ENCODE results near the gene ALDH1L2. TPM values are rescaled to one million over a fixed set of nuclear protein-coding genes. Genes with fewer than 3 reads are reported as not detected.

The ALDH1L2 gene
- total RNA-seq, 1 experiment from 2014 or later, result 7.7 TPM

DNA sequence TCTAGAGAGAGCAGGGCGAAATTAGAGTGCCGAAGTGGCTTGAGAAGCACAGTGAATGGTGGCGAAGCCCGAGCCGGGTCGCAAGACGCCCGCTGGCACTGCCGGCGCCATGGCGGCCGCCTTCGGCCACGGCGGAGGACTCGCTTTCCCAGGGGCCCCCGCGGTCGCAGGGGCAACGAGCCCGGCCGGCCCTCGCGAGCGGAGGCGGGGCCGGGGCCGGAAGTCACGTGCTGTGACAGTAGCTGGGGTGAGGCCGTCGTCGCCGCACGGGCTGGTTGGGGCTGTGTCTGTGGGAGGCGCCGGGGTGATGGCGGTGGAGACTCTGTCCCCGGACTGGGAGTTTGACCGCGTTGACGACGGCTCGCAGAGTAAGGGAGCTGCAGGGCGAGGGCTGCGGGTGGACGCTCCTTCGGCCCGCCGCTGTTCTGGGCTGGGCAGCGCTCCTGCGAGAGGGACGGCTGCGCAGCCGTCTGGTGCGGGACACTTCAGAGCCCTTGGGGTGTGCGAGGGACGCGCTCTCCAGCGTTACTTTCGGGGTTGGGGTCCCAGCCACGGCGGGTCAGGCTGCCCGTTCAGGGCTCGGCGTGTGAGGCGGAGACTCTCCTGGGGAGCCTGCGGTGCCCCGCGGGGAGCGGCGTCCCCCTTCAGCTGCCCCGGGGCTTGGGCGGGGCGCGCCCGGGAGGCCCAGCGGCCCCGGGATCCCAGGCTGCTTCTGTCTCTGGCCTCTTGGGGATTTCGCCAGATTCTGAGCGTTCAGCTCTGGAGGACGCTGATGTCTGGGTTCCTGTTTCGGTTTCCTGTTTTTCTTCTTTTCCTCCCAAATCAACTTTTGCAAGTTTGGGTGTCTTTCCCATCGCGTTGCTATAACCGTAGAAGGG lies 23.5 kb upstream of the ALDH1L2 start, which contains the start of gene WASHC4 (continued):
- TF ChIP-seq, protein P1, sequence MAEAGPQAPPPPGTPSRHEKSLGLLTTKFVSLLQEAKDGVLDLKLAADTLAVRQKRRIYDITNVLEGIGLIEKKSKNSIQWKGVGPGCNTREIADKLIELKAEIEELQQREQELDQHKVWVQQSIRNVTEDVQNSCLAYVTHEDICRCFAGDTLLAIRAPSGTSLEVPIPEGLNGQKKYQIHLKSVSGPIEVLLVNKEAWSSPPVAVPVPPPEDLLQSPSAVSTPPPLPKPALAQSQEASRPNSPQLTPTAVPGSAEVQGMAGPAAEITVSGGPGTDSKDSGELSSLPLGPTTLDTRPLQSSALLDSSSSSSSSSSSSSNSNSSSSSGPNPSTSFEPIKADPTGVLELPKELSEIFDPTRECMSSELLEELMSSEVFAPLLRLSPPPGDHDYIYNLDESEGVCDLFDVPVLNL (CRISPR knock-in tag; IDR thresholded peaks at IDR 0.05; ENCODE audit: borderline replicate concordance, low read depth), result no peak
- peak; percentile 86 for TF ChIP-seq GABPB1 (CRISPR knock-in tag; IDR thresholded peaks at IDR 0.05)
- peak; percentile 98 for TF ChIP-seq SP1 (CRISPR knock-in tag; conservative IDR thresholded peaks at IDR 0.05)
- TF ChIP-seq, protein P2, sequence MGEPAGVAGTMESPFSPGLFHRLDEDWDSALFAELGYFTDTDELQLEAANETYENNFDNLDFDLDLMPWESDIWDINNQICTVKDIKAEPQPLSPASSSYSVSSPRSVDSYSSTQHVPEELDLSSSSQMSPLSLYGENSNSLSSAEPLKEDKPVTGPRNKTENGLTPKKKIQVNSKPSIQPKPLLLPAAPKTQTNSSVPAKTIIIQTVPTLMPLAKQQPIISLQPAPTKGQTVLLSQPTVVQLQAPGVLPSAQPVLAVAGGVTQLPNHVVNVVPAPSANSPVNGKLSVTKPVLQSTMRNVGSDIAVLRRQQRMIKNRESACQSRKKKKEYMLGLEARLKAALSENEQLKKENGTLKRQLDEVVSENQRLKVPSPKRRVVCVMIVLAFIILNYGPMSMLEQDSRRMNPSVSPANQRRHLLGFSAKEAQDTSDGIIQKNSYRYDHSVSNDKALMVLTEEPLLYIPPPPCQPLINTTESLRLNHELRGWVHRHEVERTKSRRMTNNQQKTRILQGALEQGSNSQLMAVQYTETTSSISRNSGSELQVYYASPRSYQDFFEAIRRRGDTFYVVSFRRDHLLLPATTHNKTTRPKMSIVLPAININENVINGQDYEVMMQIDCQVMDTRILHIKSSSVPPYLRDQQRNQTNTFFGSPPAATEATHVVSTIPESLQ (CRISPR knock-in tag; IDR thresholded peaks at IDR 0.05), result 0 out of 2 replicates have a peak, but pooled peaks have one; percentile 44
- TF ChIP-seq ZNF121 (CRISPR knock-in tag; IDR thresholded peaks at IDR 0.05), result 0 out of 2 replicates have a peak, but pooled peaks have one; percentile 15
- TF ChIP-seq ZNF219 (CRISPR knock-in tag; IDR thresholded peaks at IDR 0.05; ENCODE audit: borderline replicate concordance), result 0 out of 2 replicates have a peak, but pooled peaks have one; percentile 47
- TF ChIP-seq ESRRA (CRISPR knock-in tag; IDR thresholded peaks at IDR 0.05; ENCODE audit: borderline replicate concordance), result peak; percentile 85; the same call in 1 of the 2 replicates
- TF ChIP-seq, protein P3, sequence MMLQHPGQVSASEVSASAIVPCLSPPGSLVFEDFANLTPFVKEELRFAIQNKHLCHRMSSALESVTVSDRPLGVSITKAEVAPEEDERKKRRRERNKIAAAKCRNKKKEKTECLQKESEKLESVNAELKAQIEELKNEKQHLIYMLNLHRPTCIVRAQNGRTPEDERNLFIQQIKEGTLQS (CRISPR knock-in tag; conservative IDR thresholded peaks at IDR 0.05), result no peak
- TF ChIP-seq NFYB (CRISPR knock-in tag; conservative IDR thresholded peaks at IDR 0.05; ENCODE audit: low read depth), result peak; percentile 11; the same call in 1 of the 2 replicates
- TF ChIP-seq, protein P4, sequence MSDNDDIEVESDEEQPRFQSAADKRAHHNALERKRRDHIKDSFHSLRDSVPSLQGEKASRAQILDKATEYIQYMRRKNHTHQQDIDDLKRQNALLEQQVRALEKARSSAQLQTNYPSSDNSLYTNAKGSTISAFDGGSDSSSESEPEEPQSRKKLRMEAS (CRISPR knock-in tag; IDR thresholded peaks at IDR 0.05), result peak; percentile 96
- 0 out of 2 replicates have a peak, but pooled peaks have one; percentile 39 for TF ChIP-seq ZNF416 (CRISPR knock-in tag; IDR thresholded peaks at IDR 0.05)
- no peak for TF ChIP-seq GTF2I (CRISPR knock-in tag; conservative IDR thresholded peaks at IDR 0.05)
- no peak for TF ChIP-seq JAZF1 (CRISPR knock-in tag; IDR thresholded peaks at IDR 0.05)
- TF ChIP-seq, protein P5, sequence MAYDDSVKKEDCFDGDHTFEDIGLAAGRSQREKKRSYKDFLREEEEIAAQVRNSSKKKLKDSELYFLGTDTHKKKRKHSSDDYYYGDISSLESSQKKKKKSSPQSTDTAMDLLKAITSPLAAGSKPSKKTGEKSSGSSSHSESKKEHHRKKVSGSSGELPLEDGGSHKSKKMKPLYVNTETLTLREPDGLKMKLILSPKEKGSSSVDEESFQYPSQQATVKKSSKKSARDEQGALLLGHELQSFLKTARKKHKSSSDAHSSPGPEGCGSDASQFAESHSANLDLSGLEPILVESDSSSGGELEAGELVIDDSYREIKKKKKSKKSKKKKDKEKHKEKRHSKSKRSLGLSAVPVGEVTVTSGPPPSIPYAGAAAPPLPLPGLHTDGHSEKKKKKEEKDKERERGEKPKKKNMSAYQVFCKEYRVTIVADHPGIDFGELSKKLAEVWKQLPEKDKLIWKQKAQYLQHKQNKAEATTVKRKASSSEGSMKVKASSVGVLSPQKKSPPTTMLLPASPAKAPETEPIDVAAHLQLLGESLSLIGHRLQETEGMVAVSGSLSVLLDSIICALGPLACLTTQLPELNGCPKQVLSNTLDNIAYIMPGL (CRISPR knock-in tag; IDR thresholded peaks at IDR 0.05), result peak; percentile 87
- TF ChIP-seq, protein P6, sequence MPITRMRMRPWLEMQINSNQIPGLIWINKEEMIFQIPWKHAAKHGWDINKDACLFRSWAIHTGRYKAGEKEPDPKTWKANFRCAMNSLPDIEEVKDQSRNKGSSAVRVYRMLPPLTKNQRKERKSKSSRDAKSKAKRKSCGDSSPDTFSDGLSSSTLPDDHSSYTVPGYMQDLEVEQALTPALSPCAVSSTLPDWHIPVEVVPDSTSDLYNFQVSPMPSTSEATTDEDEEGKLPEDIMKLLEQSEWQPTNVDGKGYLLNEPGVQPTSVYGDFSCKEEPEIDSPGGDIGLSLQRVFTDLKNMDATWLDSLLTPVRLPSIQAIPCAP (CRISPR knock-in tag; IDR thresholded peaks at IDR 0.05), result peak; percentile 88
- TF ChIP-seq, protein P7, sequence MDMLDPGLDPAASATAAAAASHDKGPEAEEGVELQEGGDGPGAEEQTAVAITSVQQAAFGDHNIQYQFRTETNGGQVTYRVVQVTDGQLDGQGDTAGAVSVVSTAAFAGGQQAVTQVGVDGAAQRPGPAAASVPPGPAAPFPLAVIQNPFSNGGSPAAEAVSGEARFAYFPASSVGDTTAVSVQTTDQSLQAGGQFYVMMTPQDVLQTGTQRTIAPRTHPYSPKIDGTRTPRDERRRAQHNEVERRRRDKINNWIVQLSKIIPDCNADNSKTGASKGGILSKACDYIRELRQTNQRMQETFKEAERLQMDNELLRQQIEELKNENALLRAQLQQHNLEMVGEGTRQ (CRISPR knock-in tag; IDR thresholded peaks at IDR 0.05), result peak; percentile 99
- TF ChIP-seq, protein P8, sequence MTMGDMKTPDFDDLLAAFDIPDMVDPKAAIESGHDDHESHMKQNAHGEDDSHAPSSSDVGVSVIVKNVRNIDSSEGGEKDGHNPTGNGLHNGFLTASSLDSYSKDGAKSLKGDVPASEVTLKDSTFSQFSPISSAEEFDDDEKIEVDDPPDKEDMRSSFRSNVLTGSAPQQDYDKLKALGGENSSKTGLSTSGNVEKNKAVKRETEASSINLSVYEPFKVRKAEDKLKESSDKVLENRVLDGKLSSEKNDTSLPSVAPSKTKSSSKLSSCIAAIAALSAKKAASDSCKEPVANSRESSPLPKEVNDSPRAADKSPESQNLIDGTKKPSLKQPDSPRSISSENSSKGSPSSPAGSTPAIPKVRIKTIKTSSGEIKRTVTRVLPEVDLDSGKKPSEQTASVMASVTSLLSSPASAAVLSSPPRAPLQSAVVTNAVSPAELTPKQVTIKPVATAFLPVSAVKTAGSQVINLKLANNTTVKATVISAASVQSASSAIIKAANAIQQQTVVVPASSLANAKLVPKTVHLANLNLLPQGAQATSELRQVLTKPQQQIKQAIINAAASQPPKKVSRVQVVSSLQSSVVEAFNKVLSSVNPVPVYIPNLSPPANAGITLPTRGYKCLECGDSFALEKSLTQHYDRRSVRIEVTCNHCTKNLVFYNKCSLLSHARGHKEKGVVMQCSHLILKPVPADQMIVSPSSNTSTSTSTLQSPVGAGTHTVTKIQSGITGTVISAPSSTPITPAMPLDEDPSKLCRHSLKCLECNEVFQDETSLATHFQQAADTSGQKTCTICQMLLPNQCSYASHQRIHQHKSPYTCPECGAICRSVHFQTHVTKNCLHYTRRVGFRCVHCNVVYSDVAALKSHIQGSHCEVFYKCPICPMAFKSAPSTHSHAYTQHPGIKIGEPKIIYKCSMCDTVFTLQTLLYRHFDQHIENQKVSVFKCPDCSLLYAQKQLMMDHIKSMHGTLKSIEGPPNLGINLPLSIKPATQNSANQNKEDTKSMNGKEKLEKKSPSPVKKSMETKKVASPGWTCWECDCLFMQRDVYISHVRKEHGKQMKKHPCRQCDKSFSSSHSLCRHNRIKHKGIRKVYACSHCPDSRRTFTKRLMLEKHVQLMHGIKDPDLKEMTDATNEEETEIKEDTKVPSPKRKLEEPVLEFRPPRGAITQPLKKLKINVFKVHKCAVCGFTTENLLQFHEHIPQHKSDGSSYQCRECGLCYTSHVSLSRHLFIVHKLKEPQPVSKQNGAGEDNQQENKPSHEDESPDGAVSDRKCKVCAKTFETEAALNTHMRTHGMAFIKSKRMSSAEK (CRISPR knock-in tag; IDR thresholded peaks at IDR 0.05; ENCODE audit: borderline replicate concordance), result no peak
- TF ChIP-seq, protein P9, sequence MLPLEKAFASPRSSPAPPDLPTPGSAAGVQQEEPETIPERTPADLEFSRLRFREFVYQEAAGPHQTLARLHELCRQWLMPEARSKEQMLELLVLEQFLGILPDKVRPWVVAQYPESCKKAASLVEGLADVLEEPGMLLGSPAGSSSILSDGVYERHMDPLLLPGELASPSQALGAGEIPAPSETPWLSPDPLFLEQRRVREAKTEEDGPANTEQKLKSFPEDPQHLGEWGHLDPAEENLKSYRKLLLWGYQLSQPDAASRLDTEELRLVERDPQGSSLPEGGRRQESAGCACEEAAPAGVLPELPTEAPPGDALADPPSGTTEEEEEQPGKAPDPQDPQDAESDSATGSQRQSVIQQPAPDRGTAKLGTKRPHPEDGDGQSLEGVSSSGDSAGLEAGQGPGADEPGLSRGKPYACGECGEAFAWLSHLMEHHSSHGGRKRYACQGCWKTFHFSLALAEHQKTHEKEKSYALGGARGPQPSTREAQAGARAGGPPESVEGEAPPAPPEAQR (CRISPR knock-in tag; IDR thresholded peaks at IDR 0.05), result no peak
- TF ChIP-seq, protein P10, sequence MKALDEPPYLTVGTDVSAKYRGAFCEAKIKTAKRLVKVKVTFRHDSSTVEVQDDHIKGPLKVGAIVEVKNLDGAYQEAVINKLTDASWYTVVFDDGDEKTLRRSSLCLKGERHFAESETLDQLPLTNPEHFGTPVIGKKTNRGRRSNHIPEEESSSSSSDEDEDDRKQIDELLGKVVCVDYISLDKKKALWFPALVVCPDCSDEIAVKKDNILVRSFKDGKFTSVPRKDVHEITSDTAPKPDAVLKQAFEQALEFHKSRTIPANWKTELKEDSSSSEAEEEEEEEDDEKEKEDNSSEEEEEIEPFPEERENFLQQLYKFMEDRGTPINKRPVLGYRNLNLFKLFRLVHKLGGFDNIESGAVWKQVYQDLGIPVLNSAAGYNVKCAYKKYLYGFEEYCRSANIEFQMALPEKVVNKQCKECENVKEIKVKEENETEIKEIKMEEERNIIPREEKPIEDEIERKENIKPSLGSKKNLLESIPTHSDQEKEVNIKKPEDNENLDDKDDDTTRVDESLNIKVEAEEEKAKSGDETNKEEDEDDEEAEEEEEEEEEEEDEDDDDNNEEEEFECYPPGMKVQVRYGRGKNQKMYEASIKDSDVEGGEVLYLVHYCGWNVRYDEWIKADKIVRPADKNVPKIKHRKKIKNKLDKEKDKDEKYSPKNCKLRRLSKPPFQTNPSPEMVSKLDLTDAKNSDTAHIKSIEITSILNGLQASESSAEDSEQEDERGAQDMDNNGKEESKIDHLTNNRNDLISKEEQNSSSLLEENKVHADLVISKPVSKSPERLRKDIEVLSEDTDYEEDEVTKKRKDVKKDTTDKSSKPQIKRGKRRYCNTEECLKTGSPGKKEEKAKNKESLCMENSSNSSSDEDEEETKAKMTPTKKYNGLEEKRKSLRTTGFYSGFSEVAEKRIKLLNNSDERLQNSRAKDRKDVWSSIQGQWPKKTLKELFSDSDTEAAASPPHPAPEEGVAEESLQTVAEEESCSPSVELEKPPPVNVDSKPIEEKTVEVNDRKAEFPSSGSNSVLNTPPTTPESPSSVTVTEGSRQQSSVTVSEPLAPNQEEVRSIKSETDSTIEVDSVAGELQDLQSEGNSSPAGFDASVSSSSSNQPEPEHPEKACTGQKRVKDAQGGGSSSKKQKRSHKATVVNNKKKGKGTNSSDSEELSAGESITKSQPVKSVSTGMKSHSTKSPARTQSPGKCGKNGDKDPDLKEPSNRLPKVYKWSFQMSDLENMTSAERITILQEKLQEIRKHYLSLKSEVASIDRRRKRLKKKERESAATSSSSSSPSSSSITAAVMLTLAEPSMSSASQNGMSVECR (CRISPR knock-in tag; IDR thresholded peaks at IDR 0.05; ENCODE audit: borderline replicate concordance), result peak; percentile 88; the same call in 1 of the 2 replicates

Measured in WTC11 (cell line).